GM19328 (cell line): ENCODE measurements around the gene MGAT5.

Source experiments
- ATAC-seq: cut with Tn5 transposase; IDR thresholded peaks from one replicate; pipeline ENCODE4 v1.9.1; 2021; ENCODE audit warnings: mild to moderate bottlenecking, moderate library complexity; ENCODE audit not compliant: unreplicated experiment

Gene MGAT5

DNA sequence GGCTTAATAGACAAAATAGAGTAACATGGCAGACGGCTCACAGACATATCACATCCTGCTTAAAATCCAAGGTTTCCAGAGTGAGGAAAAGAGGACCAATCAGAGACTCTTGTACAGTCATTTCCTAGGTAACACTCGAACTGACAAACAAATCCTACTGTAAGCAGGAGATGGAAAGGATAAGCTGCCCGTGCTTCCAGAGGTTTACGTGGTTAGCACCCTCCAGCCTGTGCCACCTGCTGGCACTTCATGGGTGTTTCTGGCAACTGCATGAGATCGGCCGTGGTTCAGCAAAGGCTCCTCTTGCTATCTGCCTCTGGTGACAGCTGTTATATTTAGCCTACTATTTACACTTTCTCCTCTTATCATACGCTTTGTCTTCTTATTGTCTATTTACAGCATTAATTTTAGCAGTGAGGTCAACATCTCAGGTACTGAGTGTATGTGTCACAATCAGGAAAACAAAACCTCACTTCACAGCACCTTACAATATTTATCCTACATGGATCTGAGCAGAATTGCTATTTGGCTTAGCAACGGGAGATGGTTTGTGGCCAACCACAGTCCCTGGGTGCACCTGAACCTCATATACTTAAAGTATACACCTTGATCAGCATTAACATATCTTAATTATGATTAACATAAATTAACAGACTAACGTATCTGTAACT lies 238.0 kb downstream of the MGAT5 start:
- ATAC-seq = no peak

- ATAC-seq = no peak
These were observed 239.9 kb downstream of the MGAT5 start for GRCh38 chr2:134493797-134494196.

DNA sequence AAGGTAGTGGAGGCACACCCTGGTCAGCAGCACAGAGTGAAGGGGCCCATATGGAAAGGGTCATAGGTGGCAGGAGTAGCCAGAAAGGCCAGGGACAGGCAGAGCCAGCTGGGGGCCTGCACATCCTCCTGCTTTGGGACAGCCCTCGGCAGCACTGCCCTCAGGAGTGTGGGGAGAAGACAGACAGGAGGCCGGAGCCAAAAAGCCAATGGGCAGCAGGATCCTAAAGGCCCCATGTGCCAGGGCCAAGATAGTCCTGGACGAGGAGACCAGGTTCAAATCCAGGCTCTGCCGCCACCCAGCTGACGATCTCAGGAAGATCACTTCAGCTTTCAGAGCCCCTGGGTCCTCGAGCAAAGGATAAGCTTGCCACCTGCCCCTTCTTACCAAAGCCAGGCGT lies 244.8 kb downstream of the MGAT5 start:
- ATAC-seq = no peak

GRCh38 chr2:134499307-134499926 lies 245.5 kb downstream of the MGAT5 start:
- ATAC-seq = no peak

- no peak for ATAC-seq
These were observed 246.5 kb downstream of the MGAT5 start for GRCh38 chr2:134500211-134500935.

DNA sequence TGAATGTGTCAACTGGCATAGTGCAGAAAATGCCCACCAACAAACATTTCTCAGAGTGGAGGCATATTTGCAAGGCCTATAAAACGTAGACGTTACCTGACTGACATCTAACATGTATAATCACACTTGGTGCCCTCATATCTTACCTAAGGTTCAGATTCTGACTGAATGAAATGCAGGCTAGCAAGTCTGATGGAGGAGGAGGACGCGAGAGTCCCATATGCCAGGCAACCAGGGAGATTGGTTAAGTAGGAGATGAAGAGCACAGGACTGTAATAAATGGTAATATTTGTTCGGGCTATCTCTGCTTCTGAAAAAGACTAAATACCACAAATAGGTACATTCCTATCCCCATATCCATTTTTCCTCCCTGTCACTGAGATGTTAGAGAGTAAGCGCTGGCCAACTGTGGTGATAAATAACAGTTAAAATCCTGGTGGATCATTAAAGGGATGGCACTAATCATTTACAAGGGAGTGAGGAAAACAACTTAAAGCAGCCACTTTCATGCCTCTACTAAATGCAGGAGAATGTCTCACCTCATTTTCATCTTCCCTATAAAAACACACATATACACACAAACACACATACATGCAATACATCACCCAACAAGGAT lies 247.7 kb downstream of the MGAT5 start:
- no peak for ATAC-seq

DNA sequence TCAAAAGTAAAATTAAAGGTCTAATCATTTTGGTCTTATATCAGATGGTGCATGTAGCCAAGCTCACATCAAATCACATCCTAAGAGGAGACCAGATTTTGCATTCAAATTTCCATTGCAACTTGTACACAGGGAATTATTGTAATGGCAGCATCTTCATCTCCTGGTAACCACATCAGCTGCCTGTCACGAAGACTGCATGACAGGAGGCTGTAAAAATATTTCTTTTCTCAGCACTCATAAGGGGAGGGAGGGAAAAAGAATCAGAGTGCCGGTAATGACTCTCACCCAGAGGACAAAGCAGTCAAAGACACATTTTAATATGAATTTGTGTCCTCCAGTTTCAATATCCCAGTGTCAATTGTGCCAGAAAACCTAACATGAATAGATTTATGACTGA lies 248.2 kb downstream of the MGAT5 start:
- no peak for ATAC-seq
